ENCODE data around the gene VPS11.
"Not testable (repeated sequence)": the region's sequence is repeated elsewhere in the genome, so short reads cannot be mapped to it uniquely, and the experiment has no call there.

The VPS11 gene

GRCh38 chr11:119056421-119056999 is 11.1 kb upstream of the VPS11 start:
- Histone ChIP-seq H3K9me2 (replicated peaks; ENCODE audit: control insufficient read depth, low read length) (no peaks in the 10 kb centered on the region), H3K27ac (ENCODE audit: low read depth, low read length) (peak overlapping the region; percentile 62), H3K79me2 (ENCODE audit: control insufficient read depth, low read length) (peaks cover 37% of the 10 kb centered on the region), H3F3A (ENCODE audit: control insufficient read depth, insufficient read depth) (no peaks in the 10 kb centered on the region), H4K20me1 (ENCODE audit: control insufficient read depth, insufficient read depth, low read depth, low read length) (peaks cover 8% of the 10 kb centered on the region; the same call in 1 of the 2 replicates), H3K4me2 (ENCODE audit: low read length) (peak overlapping the region; percentile 92), H3K4me1 (ENCODE audit: control insufficient read depth, low read length) (peaks cover 17% of the 10 kb centered on the region), H3K36me3 (ENCODE audit: control insufficient read depth, low read length) (peaks cover 49% of the 10 kb centered on the region), H3K9me3 (ENCODE audit: control insufficient read depth, insufficient read depth, low read length) (no peaks in the 10 kb centered on the region), H3K4me3 (ENCODE audit: low read length) (peak overlapping the region; percentile 95), H3K27me3 (ENCODE audit: control insufficient read depth, low read length) (no peaks in the 10 kb centered on the region)
- no peak for TF ChIP-seq EZH2phosphoT487 (IDR thresholded peaks at IDR 0.05; ENCODE audit: borderline replicate concordance, low read length)
- TF ChIP-seq, protein P1, sequence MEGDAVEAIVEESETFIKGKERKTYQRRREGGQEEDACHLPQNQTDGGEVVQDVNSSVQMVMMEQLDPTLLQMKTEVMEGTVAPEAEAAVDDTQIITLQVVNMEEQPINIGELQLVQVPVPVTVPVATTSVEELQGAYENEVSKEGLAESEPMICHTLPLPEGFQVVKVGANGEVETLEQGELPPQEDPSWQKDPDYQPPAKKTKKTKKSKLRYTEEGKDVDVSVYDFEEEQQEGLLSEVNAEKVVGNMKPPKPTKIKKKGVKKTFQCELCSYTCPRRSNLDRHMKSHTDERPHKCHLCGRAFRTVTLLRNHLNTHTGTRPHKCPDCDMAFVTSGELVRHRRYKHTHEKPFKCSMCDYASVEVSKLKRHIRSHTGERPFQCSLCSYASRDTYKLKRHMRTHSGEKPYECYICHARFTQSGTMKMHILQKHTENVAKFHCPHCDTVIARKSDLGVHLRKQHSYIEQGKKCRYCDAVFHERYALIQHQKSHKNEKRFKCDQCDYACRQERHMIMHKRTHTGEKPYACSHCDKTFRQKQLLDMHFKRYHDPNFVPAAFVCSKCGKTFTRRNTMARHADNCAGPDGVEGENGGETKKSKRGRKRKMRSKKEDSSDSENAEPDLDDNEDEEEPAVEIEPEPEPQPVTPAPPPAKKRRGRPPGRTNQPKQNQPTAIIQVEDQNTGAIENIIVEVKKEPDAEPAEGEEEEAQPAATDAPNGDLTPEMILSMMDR (IDR thresholded peaks at IDR 0.05; ENCODE audit: low read depth, low read length, poor library complexity, severe bottlenecking) = no peak

DNA sequence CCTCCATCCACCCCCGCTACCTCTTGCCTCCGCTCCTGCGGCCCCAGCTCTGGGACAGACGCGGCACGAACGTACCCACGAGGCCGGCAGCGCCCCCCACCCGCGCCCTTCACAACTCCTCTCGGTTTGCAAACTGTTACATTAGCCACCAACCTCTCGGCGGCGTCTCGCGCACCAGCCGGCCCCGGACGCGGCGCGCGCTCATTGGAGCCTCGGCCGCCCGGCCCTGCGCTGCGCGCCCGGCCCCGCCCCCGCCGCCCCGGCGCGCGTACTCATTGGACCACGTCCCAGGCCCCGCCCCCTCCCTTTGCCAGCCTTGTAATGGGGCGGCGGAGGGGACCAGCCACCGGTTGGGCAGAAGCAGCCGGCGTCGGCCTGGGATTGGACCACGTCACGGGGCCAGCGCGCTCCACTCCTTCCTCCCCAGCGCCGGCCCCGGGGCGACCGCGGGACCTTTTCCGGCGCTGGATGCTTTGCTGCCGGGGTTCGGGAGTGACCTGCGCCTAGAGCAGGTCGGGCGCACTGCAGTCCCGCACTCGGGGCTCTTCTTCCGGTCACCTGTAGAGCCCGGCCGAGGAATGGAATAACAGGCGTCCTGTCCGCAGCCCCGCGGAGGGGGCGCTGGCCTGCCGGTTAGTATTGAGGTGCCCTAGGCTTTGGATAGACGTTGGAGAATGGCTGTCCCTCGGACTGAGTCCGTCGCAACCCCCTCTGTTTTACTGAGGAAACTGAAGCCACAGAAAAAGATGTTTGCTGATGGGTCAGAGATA is 10.4 kb upstream of the VPS11 start, which contains the start of gene HYOU1:
TSS of gene HYOU1 (minus strand) at position 206 of the 770 bp plus-strand sequence. CDS start 1,045 bp downstream, outside the sequence.
- H3K4me1 ChIP-seq (ENCODE audit: control insufficient read depth, low read length) = peaks cover 17% of the 10 kb centered on the region
- TF ChIP-seq, protein P1 (IDR thresholded peaks at IDR 0.05; ENCODE audit: low read depth, low read length, poor library complexity, severe bottlenecking) = peak; percentile 50
- TF ChIP-seq EZH2phosphoT487 (IDR thresholded peaks at IDR 0.05; ENCODE audit: borderline replicate concordance, low read length) = no peak
- no peaks in the 10 kb centered on the region for H3K27me3 ChIP-seq (ENCODE audit: control insufficient read depth, low read length)
- H3K9me2 ChIP-seq (replicated peaks; ENCODE audit: control insufficient read depth, low read length) = no peaks in the 10 kb centered on the region
- H3K36me3 ChIP-seq (ENCODE audit: control insufficient read depth, low read length) = peaks cover 42% of the 10 kb centered on the region
- peak within 1 kb of the TSS; percentile 62 for H3K27ac ChIP-seq (ENCODE audit: low read depth, low read length)
- H3K9me3 ChIP-seq (ENCODE audit: control insufficient read depth, insufficient read depth, low read length) = no peaks in the 10 kb centered on the region
- peaks cover 37% of the 10 kb centered on the region for H3K79me2 ChIP-seq (ENCODE audit: control insufficient read depth, low read length)
- no peaks in the 10 kb centered on the region for H3F3A ChIP-seq (ENCODE audit: control insufficient read depth, insufficient read depth)
- peak within 1 kb of the TSS; percentile 92 for H3K4me2 ChIP-seq (ENCODE audit: low read length)
- peaks cover 8% of the 10 kb centered on the region; the same call in 1 of the 2 replicates for H4K20me1 ChIP-seq (ENCODE audit: control insufficient read depth, insufficient read depth, low read depth, low read length)
- H3K4me3 ChIP-seq (ENCODE audit: low read length) = peak within 1 kb of the TSS; percentile 97

DNA sequence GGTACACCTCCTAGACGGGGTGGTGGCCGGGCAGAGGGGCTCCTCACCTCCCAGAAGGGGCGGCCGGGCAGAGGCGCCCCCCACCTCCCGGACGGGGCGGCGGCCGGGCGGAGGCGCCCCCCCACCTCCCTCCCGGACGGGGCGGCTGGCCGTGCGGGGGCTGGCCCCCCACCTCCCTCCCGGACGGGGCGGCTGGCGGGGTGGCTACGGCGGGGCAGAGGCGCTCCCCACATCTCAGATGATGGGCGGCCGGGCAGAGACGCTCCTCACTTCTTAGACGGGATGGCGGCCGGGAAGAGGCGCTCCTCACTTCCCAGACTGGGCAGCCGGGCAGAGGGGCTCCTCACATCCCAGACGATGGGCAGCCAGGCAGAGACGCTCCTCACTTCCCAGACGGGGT is 8.5 kb upstream of the VPS11 start:
- not testable (repeated sequence) for H3K27me3 ChIP-seq (ENCODE audit: control insufficient read depth, low read length); H4K20me1 ChIP-seq (ENCODE audit: control insufficient read depth, insufficient read depth, low read depth, low read length); H3K4me3 ChIP-seq (ENCODE audit: low read length); H3F3A ChIP-seq (ENCODE audit: control insufficient read depth, insufficient read depth); H3K9me3 ChIP-seq (ENCODE audit: control insufficient read depth, insufficient read depth, low read length); H3K27ac ChIP-seq (ENCODE audit: low read depth, low read length); H3K9me2 ChIP-seq (replicated peaks; ENCODE audit: control insufficient read depth, low read length); H3K4me2 ChIP-seq (ENCODE audit: low read length)
- H3K79me2 ChIP-seq (ENCODE audit: control insufficient read depth, low read length) = peaks cover 37% of the 10 kb centered on the region
- H3K4me1 ChIP-seq (ENCODE audit: control insufficient read depth, low read length) = peaks cover 17% of the 10 kb centered on the region
- peaks cover 23% of the 10 kb centered on the region for H3K36me3 ChIP-seq (ENCODE audit: control insufficient read depth, low read length)

- peaks cover 25% of the 10 kb centered on the region for H3K79me2 ChIP-seq (ENCODE audit: control insufficient read depth, low read length)
- H3F3A ChIP-seq (ENCODE audit: control insufficient read depth, insufficient read depth) = no peaks in the 10 kb centered on the region
- peaks cover 9% of the 10 kb centered on the region; the same call in 1 of the 2 replicates for H3K36me3 ChIP-seq (ENCODE audit: control insufficient read depth, low read length)
- H3K9me2 ChIP-seq (replicated peaks; ENCODE audit: control insufficient read depth, low read length) = no peaks in the 10 kb centered on the region
- H3K4me2 ChIP-seq (ENCODE audit: low read length) = no peak overlapping the region
- no peak for TF ChIP-seq EZH2phosphoT487 (IDR thresholded peaks at IDR 0.05; ENCODE audit: borderline replicate concordance, low read length)
- TF ChIP-seq, protein P1 (IDR thresholded peaks at IDR 0.05; ENCODE audit: low read depth, low read length, poor library complexity, severe bottlenecking) = no peak
- H3K4me3 ChIP-seq (ENCODE audit: low read length) = no peak overlapping the region
- H3K27ac ChIP-seq (ENCODE audit: low read depth, low read length) = no peak overlapping the region
- no peaks in the 10 kb centered on the region for H3K9me3 ChIP-seq (ENCODE audit: control insufficient read depth, insufficient read depth, low read length)
- no peaks in the 10 kb centered on the region for H3K27me3 ChIP-seq (ENCODE audit: control insufficient read depth, low read length)
- peaks cover 16% of the 10 kb centered on the region for H3K4me1 ChIP-seq (ENCODE audit: control insufficient read depth, low read length)
- 0 out of 2 replicates have a peak, but pooled peaks cover under 1% of the 10 kb centered on the region for H4K20me1 ChIP-seq (ENCODE audit: control insufficient read depth, insufficient read depth, low read depth, low read length)
Measured at GRCh38 chr11:119061256-119061655, 6.4 kb upstream of the VPS11 start.

Measured in DOHH2 (cell line).